ENCODE measurements around the gene OAT. TPM values are rescaled to one million over a fixed set of nuclear protein-coding genes. Genes with fewer than 3 reads are reported as not detected.

The OAT gene
- total RNA-seq, 1 donor from 2014 or later, result 35.0 TPM

DNA sequence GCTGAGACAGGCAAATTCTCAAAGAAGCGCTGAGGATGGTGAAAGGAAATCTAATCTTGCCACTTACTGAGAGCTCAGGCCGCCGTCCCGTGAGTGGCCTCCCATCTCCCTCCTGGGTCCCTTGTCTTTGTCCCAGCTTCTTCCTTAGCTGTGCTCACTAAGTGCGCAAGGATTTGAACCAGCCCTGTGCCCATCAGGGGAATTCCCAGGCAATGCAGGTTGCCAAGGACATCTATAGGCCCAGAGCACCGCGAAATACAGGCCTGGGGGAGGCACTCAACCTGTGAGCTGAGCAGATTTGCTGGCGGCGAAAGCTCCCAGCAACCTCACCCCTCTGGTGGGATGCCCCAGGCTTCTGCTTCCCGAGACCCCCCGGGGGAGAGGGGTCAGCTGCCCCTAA, 64.8 kb downstream of the OAT start:
- Mint-ChIP-seq H3K9me3 (ENCODE audit: low read depth) (no peaks in the 10 kb centered on the region), H3K27ac (no peak overlapping the region), H3K4me1 (ENCODE audit: low read depth) (peaks cover 4% of the 10 kb centered on the region), H3K4me3 (ENCODE audit: low read depth) (no peak overlapping the region), H3K27me3 (peaks cover 36% of the 10 kb centered on the region), H3K36me3 (ENCODE audit: insufficient read depth) (no peaks in the 10 kb centered on the region)
- TF ChIP-seq, protein P1, sequence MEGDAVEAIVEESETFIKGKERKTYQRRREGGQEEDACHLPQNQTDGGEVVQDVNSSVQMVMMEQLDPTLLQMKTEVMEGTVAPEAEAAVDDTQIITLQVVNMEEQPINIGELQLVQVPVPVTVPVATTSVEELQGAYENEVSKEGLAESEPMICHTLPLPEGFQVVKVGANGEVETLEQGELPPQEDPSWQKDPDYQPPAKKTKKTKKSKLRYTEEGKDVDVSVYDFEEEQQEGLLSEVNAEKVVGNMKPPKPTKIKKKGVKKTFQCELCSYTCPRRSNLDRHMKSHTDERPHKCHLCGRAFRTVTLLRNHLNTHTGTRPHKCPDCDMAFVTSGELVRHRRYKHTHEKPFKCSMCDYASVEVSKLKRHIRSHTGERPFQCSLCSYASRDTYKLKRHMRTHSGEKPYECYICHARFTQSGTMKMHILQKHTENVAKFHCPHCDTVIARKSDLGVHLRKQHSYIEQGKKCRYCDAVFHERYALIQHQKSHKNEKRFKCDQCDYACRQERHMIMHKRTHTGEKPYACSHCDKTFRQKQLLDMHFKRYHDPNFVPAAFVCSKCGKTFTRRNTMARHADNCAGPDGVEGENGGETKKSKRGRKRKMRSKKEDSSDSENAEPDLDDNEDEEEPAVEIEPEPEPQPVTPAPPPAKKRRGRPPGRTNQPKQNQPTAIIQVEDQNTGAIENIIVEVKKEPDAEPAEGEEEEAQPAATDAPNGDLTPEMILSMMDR (IDR thresholded peaks at IDR 0.05; ENCODE audit: unreplicated experiment), result no peak
- DNase-seq (ENCODE audit: low spot score, unreplicated experiment), result no peak

DNA sequence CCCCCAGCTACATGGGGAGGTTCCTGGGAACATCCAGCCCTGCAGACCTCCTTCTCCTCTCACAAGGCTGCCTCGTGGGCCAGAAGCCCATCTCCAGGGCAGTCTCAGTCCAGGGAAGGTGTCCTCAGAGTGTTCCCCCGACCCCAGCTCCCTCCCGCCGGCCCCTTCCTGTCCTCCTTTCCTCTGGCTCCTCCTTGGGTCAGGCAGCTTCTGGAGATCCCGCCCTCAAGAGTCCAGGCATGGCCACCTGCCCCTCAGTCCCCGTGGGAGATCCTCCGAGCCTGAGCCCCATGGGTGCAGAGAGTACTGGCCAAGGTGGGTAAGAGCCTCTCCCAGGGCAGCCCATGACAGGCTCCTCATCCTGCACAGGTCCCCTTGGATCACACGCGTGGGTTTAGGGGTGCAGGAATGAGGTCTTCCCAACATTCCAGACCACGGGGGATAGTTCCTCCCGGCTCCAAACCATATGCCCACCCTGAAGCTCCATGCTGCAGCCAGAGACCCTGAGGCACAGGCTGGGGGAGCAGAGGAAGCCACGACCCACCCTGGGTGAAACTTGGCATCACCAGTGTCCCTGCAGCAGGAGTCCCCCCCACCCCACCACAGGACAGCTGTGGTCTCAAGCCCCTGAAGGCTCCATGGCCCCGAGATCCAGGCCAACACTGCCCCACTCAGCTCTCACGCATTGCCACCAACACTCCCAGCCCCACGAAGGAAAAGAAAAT, 65.5 kb downstream of the OAT start:
- H3K36me3 Mint-ChIP-seq (ENCODE audit: insufficient read depth), result no peaks in the 10 kb centered on the region
- no peak overlapping the region for H3K27ac Mint-ChIP-seq
- no peak overlapping the region for H3K4me3 Mint-ChIP-seq (ENCODE audit: low read depth)

DNA sequence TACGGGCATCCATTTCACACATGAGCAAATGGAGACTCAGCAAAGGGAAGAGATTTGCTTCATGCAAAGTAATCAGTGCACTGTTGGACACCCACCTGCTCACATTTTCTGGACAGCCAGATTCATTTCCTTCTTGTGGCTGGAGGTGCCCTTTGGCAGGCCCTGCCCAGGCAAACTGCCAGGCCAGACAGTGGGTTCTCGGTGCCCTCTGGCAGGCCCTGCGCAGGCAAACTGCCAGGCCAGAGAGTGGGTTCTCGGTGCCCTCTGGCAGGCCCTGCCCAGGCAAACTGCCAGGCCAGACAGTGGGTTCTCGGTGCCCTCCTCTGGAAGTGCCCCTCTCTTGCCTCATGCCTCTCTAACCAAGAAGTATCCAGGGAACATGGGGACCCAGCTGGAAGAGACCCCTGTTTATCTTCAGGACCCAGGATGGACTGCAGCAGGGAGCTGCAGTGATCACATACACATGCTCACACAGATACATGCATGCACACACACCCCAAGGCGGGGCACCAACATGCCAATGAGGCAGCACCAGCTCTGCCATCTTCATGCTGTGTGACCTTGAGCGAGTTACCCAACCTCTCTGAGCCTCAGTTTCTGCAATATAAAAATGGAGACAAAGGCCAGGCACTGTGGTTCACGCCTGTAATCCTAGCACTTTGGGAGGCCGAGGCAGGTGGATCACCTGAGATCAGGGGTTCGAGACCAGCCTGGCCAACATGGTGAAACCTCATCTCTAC, 67.1 kb downstream of the OAT start:
- DNase-seq (ENCODE audit: low spot score, unreplicated experiment), result no peak
- H3K27ac Mint-ChIP-seq, result no peak overlapping the region
- TF ChIP-seq, protein P1 (IDR thresholded peaks at IDR 0.05; ENCODE audit: unreplicated experiment), result no peak
- H3K36me3 Mint-ChIP-seq (ENCODE audit: insufficient read depth), result no peaks in the 10 kb centered on the region
- H3K4me1 Mint-ChIP-seq (ENCODE audit: low read depth), result peaks cover 4% of the 10 kb centered on the region
- H3K9me3 Mint-ChIP-seq (ENCODE audit: low read depth), result no peaks in the 10 kb centered on the region
- H3K27me3 Mint-ChIP-seq, result peaks cover 30% of the 10 kb centered on the region
- H3K4me3 Mint-ChIP-seq (ENCODE audit: low read depth), result no peak overlapping the region

More for the DNA sequence above, 65.5 kb downstream of the OAT start:
- TF ChIP-seq, protein P1 (IDR thresholded peaks at IDR 0.05; ENCODE audit: unreplicated experiment), result no peak
- H3K9me3 Mint-ChIP-seq (ENCODE audit: low read depth), result no peaks in the 10 kb centered on the region
- no peak for DNase-seq (ENCODE audit: low spot score, unreplicated experiment)
- peaks cover 4% of the 10 kb centered on the region for H3K4me1 Mint-ChIP-seq (ENCODE audit: low read depth)
- peaks cover 36% of the 10 kb centered on the region for H3K27me3 Mint-ChIP-seq

DNA sequence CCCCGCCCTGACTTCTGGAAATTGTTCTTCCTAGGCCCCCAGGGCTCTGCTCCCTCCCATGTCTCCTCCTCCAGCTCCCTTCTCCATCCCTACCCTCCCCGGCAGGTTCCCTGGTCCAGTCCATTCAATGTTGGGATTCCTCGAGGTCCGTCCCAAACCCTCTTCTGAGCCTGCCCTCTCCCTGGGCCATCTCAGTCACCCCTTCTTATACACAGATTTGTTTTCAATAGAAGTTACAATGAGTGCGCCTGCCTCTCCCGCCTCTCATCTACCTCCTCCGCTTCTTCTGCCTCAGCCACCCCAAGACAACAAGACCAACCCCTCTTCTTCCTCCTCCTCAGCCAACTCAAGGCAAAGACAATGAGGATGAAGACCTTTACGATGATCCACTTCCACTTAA, 67.9 kb downstream of the OAT start:
- peaks cover 27% of the 10 kb centered on the region for H3K27me3 Mint-ChIP-seq
- no peaks in the 10 kb centered on the region for H3K9me3 Mint-ChIP-seq (ENCODE audit: low read depth)
- no peaks in the 10 kb centered on the region for H3K36me3 Mint-ChIP-seq (ENCODE audit: insufficient read depth)
- H3K4me1 Mint-ChIP-seq (ENCODE audit: low read depth), result peaks cover 4% of the 10 kb centered on the region
- H3K4me3 Mint-ChIP-seq (ENCODE audit: low read depth), result no peak overlapping the region
- no peak overlapping the region for H3K27ac Mint-ChIP-seq
- no peak for DNase-seq (ENCODE audit: low spot score, unreplicated experiment)
- TF ChIP-seq, protein P1 (IDR thresholded peaks at IDR 0.05; ENCODE audit: unreplicated experiment), result no peak

DNA sequence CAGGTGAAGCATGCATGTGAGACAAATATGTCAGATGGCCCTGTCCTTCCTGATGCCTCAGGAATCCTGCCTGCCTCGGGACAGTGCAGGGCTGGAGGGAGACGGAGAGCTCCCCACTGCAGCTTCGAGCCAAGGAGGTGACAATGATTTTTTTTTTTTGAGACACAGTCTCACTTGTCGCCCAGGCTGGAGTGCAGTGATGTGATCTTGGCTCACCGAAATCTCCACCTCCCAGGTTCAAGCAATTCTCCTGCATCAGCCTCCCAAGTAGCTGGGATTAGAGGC, 68.8 kb downstream of the OAT start:
- Mint-ChIP-seq H3K4me3 (ENCODE audit: low read depth) (no peak overlapping the region), H3K27ac (no peak overlapping the region), H3K27me3 (peaks cover 26% of the 10 kb centered on the region), H3K4me1 (ENCODE audit: low read depth) (peaks cover 3% of the 10 kb centered on the region), H3K9me3 (ENCODE audit: low read depth) (no peaks in the 10 kb centered on the region), H3K36me3 (ENCODE audit: insufficient read depth) (no peaks in the 10 kb centered on the region)
- TF ChIP-seq, protein P1 (IDR thresholded peaks at IDR 0.05; ENCODE audit: unreplicated experiment), result no peak
- no peak for DNase-seq (ENCODE audit: low spot score, unreplicated experiment)

Measured in progenitor cell of endocrine pancreas (in vitro differentiated cells).